Gastrocnemius medialis (tissue), 4 donors: ENCODE measurements around the gene TPK1.

Experiments used
- CTCF ChIP-seq, 5 experiments: fragments of 450-650 bp in 3 of 5; fragments of 200-600 bp in 2 of 5; sonication (generic) in 2 of 5; IDR thresholded peaks in 4 of 5; conservative IDR thresholded peaks in 1 of 5; 1 replicate in 4 of 5; 2 replicates in 1 of 5; pipeline ENCODE4 v1.5.1; 2016 to 2019; ENCODE audit warnings: antibody characterized with exemption in 5 of 5, mild to moderate bottlenecking in 3 of 5, moderate library complexity in 3 of 5
- POLR2A ChIP-seq, 2 donors: fragments of 450-650 bp; IDR thresholded peaks; one replicate each; pipeline ENCODE4 v1.6.1; 2017; ENCODE audit warnings: antibody characterized with exemption in 2 of 2, mild to moderate bottlenecking in 2 of 2, moderate library complexity in 2 of 2

DNA sequence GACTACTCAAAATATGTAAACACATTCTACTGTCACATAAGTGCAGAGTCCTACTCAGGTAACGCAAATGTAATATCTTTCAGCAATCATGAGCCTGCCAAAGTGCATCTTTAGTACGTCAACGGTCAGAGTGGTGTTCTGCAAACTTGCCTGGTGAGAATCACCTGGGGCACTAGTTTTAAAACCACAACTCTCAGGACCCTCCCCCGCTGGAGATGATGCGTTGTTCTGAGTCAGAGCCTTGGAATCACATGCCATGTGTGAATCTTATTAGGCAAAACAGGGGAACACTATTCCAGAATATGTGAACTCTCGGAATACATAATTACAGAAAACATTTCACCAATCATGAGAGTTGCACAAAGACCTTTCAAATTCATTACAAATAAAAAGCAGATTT, 115.7 kb downstream of the TPK1 start:
- TF ChIP-seq CTCF (IDR thresholded peaks at IDR 0.05 in 4 of 5, conservative IDR thresholded peaks at IDR 0.05 in 1 of 5): no peak
- no peak for TF ChIP-seq POLR2A (IDR thresholded peaks at IDR 0.05)
